ENCODE measurements around the gene EMD. TPM values are rescaled to one million over a fixed set of nuclear protein-coding genes. Genes with fewer than 3 reads are reported as not detected.

EMD gene
- total and polyA plus RNA-seq, 12 donors = 7.7 to 95.2 (median 52.6) TPM

DNA sequence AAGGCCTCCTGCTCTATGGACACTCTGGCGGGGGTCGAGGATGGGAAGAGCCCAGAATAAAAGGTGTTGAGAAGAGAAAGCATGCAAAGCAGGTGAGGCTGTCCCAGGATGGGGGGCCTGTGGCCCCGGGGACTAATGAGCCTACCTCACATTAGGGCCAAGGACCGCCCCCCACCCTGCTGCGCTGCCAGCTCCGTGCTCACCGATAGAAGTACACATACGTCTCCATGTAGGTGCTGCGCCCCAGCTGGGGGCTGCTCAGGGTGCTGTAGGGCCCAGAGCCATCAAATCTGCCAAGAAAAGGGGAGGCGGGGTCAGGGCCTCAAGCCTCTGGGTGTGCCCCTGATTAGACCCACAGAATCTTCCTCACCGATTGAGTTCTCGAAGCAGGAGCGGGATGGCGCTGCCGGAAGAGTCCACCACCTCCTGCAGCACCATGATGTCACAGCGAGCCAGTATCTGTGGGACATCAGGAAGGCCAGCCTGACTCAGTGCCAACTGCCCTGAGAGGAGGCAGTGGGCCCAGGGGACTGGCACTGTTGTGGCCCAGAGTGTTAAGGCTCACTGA is 25.6 kb downstream of the EMD start:
- H3K4me1 ChIP-seq (replicated peaks in 1 of 2) = peaks cover 0 to 5% of the 10 kb centered on the region in 2 donors
- 90 to 96% (median 93%) methylated on average over 8 to 16 of the region's 16 CpGs for WGBS, 4 donors
- H3K4me3 ChIP-seq = no peak overlapping the region
- no peaks in the 10 kb centered on the region for H3K27me3 ChIP-seq
- TF ChIP-seq, protein P1, sequence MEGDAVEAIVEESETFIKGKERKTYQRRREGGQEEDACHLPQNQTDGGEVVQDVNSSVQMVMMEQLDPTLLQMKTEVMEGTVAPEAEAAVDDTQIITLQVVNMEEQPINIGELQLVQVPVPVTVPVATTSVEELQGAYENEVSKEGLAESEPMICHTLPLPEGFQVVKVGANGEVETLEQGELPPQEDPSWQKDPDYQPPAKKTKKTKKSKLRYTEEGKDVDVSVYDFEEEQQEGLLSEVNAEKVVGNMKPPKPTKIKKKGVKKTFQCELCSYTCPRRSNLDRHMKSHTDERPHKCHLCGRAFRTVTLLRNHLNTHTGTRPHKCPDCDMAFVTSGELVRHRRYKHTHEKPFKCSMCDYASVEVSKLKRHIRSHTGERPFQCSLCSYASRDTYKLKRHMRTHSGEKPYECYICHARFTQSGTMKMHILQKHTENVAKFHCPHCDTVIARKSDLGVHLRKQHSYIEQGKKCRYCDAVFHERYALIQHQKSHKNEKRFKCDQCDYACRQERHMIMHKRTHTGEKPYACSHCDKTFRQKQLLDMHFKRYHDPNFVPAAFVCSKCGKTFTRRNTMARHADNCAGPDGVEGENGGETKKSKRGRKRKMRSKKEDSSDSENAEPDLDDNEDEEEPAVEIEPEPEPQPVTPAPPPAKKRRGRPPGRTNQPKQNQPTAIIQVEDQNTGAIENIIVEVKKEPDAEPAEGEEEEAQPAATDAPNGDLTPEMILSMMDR (IDR thresholded peaks at IDR 0.05) = no peak
- no peak for TF ChIP-seq POLR2A (IDR thresholded peaks at IDR 0.05)
- H3K27ac ChIP-seq = no peak overlapping the region
- peaks cover 0 to 16% of the 10 kb centered on the region in 2 donors for H3K36me3 ChIP-seq (replicated peaks in 1 of 2)
- intact Hi-C loops (cut with DNase I) = no loop called here
- DNase-seq = no peak
- H3K9me3 ChIP-seq (replicated peaks in 1 of 3) = no peaks in the 10 kb centered on the region

DNA sequence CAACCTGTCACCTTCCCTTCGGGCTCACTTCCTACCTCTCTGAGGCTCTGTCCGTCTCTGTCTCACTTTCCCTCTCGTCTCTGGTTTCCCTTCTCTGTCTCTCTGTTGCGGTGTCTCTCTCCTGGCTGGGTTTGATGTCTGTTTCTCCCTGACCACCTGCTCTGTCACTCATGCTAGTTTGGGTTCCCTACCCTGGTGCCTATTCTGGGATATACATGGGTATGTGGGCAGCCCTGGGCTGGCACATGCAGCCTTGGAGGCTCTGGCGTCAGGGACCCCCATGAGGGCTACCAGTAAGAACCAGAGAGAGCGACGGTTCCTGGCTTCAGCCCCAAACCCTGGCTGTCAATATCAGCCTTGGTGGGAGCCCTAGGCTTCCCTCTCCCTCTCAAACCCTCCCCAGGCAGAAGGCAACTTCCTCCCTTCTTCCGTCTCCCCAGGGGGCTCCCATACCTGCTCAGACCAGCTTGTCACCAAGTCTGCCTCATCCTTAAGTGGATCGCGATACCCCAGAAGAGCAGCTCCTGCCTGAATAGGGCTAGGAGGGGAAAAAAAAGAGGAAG is 29.6 kb downstream of the EMD start:
- peak overlapping the region in 1 of 4 donors; percentile 36 for H3K4me3 ChIP-seq
- peaks cover 0 to 4% of the 10 kb centered on the region in 2 donors for H3K4me1 ChIP-seq (replicated peaks in 1 of 2)
- H3K9me3 ChIP-seq (replicated peaks in 1 of 3) = no peaks in the 10 kb centered on the region
- peaks cover 4% of the 10 kb centered on the region for H3K27me3 ChIP-seq
- peak overlapping the region in 2 of 5 donors; percentile 7 to 73 for H3K27ac ChIP-seq
- 43 to 61% (median 55%) methylated on average over 4 to 10 of the region's 10 CpGs for WGBS, 4 donors
- intact Hi-C loops (cut with DNase I) = no loop called here
- no peak for DNase-seq
- TF ChIP-seq POLR2A (IDR thresholded peaks at IDR 0.05) = no peak
- H3K36me3 ChIP-seq (replicated peaks in 1 of 2) = no peaks in the 10 kb centered on the region

DNA sequence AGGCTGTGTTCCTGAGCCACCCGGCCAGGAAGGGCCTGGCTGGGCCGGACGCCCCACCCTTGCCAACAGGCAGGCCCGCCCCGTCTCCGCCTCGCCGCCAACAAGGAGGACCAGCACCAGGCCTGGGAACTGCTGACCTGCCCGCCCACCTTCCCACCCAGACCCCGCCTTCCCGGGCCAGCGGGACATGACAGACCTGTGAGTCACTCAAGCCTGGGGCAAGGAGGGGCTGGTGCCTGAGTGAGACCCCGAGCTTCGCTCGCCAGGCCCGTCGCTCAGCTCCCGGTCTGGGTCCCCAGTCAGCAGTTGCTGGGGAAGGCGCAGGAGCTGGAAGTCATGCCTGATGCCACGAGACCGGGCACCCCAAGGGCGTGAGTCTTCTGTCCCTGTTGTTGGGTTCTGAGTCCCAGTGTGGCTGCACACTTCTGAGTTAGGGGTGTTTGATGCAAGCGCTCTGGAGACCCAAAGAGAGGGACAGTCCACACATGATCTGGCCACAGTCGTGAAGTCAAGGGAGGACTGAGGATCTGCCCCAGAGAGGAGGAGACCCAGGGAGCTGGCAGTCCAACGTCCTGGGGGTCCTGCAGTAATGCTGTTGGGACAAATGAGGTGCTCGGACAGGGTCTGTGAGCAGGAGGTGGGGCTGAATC is 30.3 kb downstream of the EMD start, which contains the start of gene DNASE1L1:
TSS of gene DNASE1L1 (minus strand) at position 33 of the 650 bp plus-strand sequence. CDS start 3,686 bp downstream, outside the sequence.
- peak in 1 of 2 donors; percentile 21 for TF ChIP-seq POLR2A (IDR thresholded peaks at IDR 0.05)
- TF ChIP-seq, protein P1 (IDR thresholded peaks at IDR 0.05) = no peak
- H3K4me1 ChIP-seq (replicated peaks in 1 of 2) = peaks cover 0 to 4% of the 10 kb centered on the region in 2 donors
- H3K27me3 ChIP-seq = peaks cover 4% of the 10 kb centered on the region
- H3K4me3 ChIP-seq = peak within 1 kb of the TSS in 1 of 4 donors; percentile 36
- intact Hi-C loops (cut with DNase I) = no loop called here
- peak; percentile 79 to 94 (median 92) for DNase-seq
- H3K27ac ChIP-seq = peak within 1 kb of the TSS in 4 of 5 donors; percentile 7 to 76 (median 58)
- WGBS, 4 donors = 39 to 77% (median 48%) methylated on average over 2 to 26 of the region's 26 CpGs
- no peaks in the 10 kb centered on the region for H3K36me3 ChIP-seq (replicated peaks in 1 of 2)
- H3K9me3 ChIP-seq (replicated peaks in 1 of 3) = no peaks in the 10 kb centered on the region

DNA sequence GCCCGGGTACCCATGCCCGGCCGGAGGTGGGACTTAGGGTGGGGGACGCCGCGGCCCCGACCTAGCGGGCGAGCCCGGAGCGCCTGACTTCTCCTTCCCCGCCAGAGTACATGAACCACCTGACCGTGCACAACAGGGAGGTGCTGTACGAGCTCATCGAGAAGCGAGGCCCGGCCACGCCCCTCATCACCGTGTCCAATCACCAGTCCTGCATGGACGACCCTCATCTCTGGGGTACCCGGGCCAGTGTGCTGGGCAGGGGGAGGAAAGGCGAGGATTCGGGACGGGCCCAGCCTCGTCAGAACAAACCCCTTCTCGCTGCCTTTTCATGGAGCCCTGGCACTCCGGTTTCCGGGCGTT is 32.9 kb downstream of the EMD start:
- 1 to 35% (median 33%) methylated on average over 13 to 29 of the region's 29 CpGs; no CpG with 5 or more reads in 1 of the 4 donors for WGBS, 4 donors
- Histone ChIP-seq H3K4me1 (replicated peaks in 1 of 2) (peaks cover 0 to 4% of the 10 kb centered on the region in 2 donors), H3K4me3 (peak overlapping the region in 3 of 4 donors; percentile 25 to 70 (median 57)), H3K27ac (peak overlapping the region; percentile 64 to 95 (median 84)), H3K36me3 (replicated peaks in 1 of 2) (no peaks in the 10 kb centered on the region), H3K27me3 (peaks cover 4% of the 10 kb centered on the region), H3K9me3 (replicated peaks in 1 of 3) (no peaks in the 10 kb centered on the region)
- TF ChIP-seq, protein P1 (IDR thresholded peaks at IDR 0.05) = no peak
- TF ChIP-seq POLR2A (IDR thresholded peaks at IDR 0.05) = peak in 1 of 2 donors; percentile 47
- peak; percentile 61 to 83 (median 70) for DNase-seq
- intact Hi-C loops (cut with DNase I) = no loop called here
